Activated CD4-positive, CD25-positive, alpha-beta regulatory T cell (primary cell): ENCODE data around the gene FGD3.

Source experiments
- DNase-seq, 4 experiments: peaks; one replicate each; lab custom pipeline; 2025; lab: John Stamatoyannopoulos, UW

FGD3 gene

DNA sequence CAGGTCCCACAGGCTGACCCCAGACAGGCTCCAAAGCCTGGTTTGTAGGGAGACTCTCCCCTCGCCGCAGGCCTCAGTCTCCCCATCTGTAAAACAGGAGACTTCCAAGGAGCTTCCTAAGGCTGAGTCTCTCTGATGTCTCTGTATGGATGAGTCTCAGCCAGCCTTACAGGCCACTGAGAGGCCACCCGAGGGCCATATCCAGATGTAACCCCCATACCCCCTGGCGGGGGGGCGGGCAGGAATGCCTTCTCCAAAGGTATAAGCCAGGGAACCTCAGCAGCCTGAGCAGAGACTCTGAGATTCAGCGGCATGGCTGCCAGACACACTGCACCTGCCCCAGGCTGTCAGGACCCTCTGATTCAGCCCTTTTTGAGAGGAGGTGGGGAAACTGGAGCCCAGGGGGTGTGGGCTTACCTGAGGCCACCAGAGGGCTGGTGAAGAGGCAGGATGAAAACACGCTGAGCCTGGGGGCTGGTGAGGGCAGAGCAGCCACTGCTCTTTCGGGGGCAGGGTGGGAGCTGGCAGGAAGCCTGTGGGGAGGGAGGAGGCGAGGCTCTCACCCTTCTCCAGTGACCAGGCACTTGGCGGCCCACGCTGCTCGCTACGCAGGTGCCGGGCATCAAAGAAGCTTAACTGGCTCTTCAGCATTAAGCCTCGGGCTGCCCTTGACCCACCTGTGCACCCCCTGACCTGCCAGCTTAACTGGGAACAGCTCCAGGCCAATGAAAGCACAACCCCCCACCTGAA, 105.6 kb downstream of the FGD3 start:
- no peak for DNase-seq

DNA sequence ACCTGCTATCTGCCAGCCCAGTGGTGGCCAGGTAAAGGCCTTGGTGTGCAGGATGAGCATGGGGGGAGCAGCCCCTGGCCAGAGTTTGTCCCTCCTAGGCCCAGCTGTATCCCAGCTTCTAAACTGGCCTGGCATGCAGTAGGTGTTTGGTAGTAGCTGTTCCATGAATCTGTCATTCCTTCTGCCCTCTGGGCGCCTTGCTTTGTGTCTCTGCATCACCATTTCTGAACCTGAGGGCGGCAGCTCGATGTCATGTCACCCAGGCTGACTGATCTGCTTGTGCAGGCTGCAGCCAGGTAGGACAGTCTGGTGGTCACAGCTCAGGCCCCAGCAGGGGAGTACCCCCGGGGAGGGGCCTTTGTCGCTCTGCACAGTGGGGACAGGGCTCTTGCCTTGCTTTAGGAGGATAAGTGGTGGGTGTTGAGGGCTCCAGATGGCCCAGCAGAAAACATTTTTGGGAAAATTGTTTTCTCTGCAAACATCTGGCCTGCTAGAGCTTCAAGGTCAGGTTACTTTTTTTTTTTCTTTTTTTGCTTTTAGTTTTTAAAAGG, 106.5 kb downstream of the FGD3 start:
- no peak for DNase-seq

DNA sequence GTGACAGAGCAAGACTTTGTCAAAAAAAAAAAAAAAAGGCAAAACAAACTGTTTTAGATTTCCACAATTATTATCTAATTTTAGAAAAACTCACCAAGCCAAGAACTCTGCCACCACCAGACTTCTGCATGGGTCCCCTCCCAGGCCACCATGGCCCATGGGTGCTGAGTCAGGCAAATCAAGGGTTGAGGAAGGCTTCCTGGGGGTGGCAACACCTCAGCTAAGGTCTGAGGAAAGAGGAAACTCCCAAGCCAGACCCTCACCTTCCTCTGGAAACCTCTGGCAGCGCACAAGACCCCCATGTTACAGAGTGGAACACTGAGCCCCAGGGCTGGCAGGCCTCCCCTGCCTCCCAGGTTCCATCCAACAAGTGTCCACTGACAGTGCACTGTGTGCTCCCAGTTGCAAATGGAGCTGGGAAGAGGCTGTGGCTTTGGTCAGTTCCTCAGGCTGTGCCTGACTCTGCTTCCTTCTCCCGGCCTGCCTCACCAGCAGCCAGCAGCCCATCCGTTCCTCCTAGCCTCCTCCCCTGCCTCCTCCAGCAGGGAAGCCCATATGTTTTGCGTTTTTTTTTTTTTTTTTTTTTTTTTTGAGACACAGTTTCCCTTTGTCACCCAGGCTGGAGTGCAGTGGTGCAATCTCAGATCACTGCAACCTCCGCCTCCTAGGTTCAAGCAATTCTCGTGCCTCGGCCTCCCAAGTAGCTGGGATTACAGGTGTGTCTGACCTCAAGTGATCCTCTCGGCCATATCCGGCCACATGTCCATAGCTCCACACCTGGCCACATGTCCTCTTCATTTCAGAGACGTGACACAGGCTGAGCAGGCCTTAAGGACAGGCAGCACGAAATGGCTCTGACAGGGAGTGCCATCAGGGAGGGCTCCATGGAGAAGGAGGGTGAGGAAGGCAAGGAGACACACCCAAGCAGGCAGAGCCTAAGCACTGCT, 107.7 kb downstream of the FGD3 start:
- no peak for DNase-seq

DNA sequence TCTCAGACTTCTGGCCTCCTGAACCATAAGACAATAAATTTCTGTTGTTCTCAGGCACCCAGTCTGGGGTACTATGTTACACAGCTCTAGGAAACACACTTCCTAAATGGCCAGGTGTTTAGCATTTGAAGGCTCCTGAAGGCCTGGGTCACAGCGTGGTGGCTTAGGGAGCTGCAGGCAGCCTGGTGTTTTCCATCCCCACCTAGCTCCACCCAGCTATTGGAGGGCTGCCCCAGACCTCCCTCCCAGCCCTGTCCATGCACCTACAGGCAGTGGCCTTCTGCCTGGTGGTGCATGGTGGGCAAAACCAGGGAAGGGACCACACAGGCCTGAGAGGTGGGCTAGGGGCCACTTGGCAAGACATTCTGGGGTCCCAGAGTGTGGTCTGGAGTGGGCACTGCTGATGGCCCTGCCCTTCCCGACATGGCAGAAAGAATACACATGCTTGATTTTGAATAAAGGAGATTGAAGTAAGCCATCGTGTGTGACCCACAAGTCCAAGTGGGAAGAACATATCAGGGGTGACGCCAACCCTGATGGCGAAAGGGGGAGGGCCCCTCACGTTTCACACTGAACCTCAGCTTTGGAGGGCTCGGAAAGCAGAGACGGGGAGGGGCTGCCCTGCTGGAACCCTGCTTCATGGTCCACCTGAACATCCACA, 109.8 kb downstream of the FGD3 start:
- no peak for DNase-seq

DNA sequence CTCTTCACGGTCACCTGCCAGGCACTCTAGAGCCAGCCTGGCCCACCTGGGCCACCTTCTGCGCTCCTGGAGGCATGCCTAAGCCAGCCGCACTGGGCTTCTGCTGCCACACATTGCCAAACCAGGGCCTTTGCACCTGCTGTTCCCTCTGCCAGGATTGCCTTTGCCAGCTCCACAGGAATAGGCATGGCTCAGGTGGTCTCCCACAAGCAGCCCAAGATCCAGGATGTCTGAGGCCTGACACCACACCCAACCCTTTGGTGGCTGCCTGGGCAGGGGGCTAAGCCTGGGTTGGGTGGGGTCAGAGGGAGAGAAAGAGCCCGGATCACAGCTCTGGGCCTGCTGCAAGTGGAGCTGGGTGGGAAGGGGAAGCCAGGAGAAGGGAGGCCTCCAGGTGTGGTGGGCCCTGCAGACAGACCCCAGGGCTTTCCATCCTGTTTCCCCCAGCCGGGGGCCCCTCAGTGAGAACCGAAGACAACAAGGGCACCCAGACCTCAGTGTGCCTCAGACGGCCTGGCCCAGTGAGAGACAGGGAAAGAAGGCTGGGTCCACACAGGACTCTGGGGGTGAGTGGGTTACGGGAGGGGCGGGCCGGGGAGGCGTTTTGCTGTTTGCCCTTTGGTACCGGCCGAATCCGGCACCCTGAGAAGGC, 110.5 kb downstream of the FGD3 start:
- no peak for DNase-seq

DNA sequence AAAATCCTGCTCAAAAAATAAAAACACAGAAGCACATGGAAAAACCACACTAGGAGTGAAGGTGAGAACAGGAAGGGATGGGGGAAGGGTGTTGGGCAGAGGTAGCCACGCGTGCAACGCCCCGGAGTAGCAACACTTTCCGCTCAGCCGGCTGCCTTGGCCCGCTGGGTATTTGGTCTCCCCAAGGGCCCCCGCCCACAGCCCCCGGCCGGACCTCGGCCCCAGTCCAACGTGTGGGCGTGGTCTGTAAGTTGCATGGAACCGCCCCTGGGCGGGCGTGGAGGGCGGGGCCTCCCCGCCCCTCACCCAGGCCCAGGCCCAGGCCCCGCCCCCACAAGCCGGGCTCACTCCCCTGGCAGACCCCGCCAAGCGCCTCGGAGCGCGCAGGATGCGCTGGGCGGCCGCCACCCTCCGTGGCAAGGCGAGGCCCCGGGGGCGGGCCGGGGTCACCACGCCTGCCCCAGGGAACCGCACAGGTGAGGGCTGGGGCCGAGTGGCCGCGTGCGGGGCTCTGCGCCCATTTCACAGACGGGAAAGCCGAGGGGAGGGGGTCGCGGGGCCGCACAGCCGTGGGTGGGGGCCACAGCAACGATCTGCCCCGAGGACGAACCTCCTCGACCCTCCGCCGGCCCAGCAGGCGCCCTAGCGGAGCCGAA, 111.2 kb downstream of the FGD3 start, which contains the start of gene SUSD3:
Gene SUSD3, plus strand, starts transcription at position 347 of the 656 bp plus-strand sequence. Its CDS starts 42 bp downstream, at position 389.
- DNase-seq: peak; percentile 34 to 61 (median 48)

DNA sequence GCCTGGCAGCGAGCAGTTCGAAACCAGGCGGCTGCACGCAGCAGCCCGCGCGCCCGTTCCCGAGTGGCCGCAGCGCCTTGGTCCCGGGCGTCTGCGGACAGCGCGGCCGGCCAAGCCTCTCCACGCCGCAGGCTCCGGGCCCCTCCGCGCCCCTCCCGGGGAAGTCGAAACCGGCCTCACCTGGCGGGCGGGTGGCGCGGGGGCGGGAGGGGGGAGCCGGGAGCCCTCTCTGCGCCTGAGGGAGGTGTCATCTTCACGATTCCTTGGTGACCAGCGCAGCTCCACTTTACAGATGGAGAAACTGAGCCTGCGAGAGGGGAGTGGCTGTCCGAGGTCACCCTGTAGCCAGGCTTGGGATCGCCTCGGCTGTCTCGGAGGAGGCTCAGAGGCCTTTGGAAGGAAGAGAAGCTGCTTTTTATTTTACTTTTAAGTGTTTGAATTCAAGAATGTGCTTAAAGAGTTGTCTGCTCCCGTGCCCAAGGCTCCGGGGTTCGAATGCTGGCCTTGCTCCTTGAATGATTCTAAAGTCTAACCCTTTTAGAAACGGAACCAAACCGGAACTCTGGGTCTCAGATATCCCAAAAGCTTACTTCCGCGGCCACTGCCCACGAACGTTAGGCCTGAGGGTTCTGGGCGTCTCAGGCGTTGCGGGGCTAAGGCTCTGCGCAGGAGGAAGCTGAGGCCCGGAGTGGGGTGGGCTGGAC, 111.8 kb downstream of the FGD3 start:
- DNase-seq: no peak

DNA sequence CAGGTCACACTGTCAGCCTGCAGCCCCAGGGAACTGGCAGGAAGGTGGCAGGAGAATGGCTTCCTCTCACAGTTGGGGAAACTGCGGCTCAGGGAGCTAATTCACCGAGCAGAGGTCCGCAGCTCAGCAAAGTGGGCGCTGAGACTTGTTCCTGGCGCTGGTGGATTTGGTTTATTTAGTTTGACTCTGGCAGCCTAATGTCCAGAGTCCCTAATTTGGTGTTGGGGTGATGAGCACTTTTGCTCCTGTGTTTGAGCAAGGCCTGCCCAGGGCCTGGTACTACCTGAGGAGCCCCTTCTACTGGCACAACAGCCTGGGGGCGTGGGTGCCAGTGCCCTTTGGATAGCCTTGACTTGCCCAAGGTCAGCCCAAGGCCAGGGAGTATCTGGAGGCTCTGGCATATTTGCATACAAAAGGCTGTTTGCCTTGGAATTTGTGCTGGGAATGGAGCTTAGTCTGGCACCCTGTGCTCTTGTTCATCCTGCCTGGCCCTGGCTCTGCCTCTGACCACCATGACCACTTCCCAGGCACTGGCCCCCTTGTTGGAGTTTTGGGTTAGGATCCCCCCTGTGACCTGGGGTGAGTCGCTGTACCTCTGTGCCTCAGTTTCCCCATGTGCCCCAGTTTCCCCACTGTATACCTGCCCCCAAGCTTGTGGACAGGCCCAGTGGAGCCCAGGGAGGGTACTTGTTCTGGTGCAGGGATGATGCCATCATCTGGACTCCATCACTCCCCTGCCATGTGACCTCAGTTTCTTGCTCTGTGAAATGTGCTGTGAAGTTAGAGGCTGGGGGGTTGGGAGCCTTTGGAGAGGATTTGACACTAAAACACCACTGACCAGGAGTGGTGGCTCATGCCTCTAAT, 112.6 kb downstream of the FGD3 start:
- no peak for DNase-seq

DNA sequence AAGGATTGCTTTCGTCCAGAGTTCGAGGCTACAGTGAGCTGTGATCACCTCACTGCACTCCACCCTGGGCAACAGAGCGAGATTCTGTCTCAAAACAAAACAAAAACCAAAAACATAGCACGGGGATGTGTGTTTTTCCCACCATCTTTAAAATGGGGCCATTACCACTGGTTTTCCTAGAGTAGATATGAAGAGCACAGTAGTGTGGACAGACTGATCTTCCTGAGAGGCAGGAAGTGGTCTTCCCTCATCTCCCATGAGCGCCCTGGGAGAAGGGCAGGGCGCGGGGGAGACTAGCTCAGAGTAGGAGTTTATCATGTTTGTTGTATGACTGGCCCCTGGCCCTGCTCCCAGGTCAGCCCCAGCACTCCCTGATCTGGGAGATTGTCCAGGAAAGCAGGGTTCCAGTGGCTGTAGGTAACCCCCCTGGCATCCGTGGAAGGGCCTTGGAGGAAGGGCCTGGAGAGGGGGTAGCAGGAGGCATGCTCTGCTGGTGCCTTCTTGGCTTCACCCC, 113.5 kb downstream of the FGD3 start:
- DNase-seq: no peak

DNA sequence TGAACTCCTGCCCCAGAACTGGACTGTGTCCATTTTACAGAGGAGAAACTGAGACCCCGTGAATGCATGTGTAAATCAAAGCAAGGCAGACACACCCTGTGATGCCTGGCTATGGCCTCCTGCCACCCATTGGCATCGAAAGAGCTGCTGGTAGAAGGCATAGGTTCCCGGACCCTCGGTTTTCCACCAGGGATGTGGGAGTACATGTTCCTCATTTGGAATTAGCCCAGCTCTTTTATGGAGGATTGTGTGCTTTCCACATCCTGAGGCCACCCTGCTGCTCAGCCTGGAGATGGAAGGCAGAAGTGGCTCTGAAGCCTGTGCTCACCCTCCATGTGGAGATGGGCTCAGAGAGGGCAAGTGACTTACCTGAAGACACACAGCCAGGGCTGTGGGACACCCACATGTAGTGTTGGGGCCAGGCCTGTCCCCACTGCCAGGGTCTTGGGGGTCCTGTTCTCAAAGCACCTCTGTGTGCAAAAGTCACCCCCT, 114.0 kb downstream of the FGD3 start:
- no peak for DNase-seq

DNA sequence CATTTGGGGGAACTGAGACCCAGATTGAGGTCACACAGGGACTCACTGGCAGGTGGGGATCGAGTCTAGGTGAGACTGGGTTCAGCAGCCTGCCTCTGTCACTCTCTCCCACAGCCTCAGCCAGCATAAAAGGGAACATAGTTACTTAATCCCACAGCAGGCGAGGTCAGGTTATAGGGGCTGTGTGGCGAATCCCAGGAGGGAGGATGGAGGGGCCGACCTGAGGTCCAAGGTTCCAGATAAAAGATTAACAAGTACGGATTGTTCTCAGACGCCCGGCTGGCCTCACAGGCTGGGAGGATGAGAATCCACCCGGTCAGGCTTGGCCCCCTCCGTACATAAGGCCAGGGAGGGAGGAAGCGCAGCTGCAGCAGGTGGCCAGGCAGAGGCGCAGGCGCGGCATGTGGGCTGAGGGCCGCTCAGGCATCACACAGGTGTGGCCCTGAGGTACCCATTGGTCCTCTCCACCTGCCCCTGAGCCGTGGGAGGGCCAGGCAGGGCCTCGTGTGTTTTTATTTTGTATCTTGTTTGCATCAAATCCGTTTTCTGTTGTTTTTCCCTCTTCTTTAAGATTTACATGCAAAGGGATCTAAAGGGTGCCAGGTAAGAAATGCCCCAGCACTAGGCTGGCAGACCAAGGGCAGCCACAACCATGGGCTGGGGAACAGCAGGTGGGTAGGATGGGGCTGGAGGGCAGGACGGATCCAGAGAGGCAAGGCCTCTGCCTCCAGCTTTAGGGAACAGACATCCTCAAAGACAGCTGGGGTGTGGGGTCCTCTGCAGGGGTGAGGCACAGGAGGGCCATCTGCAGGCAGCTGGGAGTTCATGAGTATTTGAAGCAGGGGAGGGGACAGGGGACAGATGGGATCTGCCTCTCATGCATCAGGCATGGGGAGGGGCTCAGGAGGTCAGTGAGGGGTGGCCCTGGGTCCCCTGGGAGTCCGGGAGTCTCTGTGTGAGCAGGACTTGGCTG, 114.8 kb downstream of the FGD3 start:
- DNase-seq: peak in 2 of 4 experiments; percentile 21 to 31

DNA sequence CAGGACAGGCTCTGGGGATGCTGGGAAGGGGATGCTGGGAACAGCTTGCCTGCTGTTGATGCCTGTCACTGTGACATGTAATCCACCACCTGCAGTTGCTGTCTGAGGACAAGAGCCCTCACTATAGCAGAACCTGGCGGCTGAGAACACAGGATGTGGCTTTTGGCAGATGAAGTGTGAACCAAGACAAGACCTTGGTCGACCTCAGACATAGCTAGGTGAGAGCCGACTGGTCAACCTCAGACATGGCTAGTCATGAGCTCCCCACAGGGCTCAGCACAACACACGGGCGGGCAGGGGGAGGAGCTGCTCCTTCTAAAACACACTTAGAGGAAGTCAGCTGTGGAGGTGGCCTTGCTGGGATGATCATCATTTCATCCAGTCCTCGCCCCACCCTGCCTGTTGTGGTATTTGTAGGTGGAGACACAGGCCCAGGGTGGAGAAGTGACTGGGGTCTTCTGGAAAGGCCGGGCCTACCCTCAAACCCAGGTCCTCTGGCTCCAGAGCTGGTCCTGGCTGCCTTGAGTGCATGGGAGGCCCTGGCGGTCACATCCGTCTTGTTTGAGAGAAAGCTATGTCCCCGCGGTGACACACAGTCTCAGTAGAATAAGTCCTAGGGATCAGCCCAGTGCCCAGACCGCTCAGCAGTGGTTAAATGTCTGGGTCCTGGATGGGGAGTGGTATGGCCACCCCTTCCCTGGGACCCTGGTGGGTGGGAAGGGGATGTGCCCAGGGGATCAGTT, 117.2 kb downstream of the FGD3 start:
- DNase-seq: peak; percentile 60 to 82 (median 76)

DNA sequence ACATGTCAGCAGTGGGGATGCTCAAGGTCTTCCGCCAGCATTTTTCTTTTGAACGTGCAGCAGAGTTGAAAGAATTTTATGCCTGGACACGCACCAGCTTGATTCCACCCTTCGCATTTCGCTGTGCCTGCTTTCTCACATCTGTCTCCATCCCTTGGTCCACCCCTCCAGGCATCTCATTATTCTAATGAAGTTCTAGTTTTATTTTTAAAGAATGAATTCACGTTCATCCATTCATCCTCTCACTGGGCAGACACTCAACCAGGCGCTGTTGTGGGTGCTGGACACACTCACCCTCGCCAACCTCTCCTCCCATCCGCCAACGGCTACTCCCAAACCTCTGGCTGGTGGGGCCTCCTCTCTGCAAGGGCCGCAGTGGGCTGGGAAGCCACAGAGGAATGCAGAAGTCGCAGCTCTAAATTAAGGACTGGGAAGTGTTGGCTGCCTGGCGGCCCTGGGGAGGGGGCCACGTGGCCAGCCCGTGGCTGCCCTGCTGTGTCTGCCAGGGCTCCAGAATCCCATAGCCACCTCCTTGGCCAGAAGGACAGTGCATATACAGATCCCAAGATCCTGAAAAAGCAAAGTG, 117.9 kb downstream of the FGD3 start:
- no peak for DNase-seq

GRCh38 chr9:93066978-93067603, 119.8 kb downstream of the FGD3 start:
- DNase-seq: no peak

DNA sequence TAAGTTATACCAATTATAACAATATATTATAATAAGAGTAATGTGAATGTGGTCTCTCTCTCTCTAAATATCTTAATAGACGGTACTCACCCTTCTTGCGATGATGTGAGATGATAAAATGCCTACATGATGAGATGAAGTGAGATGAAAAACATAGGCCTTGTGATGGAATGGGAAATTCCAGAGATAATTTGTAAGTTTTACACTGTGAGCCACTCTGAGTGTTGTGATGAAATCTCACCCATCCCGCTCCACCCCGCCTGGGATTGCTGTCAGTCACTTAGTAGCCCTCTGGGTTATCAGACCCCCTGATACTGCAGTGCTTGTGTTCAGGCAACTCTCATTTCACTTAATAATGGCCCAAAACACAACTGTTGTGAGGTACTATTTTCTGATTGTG, 121.6 kb downstream of the FGD3 start:
- DNase-seq: no peak

- DNase-seq: no peak
These were observed 124.1 kb downstream of the FGD3 start for GRCh38 chr9:93071464-93071863.
